Embryonic facial prominence (tissue), 1 donor: ENCODE results near the gene ULK4.
"Not testable (repeated sequence)": the region's sequence is repeated elsewhere in the genome, so short reads cannot be mapped to it uniquely, and the experiment has no call there.

Experiments used
- DNase-seq: peaks from one replicate; pipeline ENCODE4 v3.0.0-alpha.2; 2016; ENCODE audit errors: extremely low spot score

Gene ULK4

GRCh38 chr3:41503998-41504623 lies 457.8 kb downstream of the ULK4 start:
- DNase-seq, result no peak

- DNase-seq, result no peak
Observed at GRCh38 chr3:41502481-41502880, 459.4 kb downstream of the ULK4 start.

GRCh38 chr3:41502023-41502422 lies 459.9 kb downstream of the ULK4 start:
- no peak for DNase-seq

GRCh38 chr3:41498847-41499246 lies 463.1 kb downstream of the ULK4 start:
- DNase-seq, result no peak

- DNase-seq, result no peak
Observed at GRCh38 chr3:41490360-41490759, 471.5 kb downstream of the ULK4 start.

GRCh38 chr3:41489231-41489630 lies 472.7 kb downstream of the ULK4 start:
- DNase-seq, result no peak

GRCh38 chr3:41488501-41488900 lies 473.4 kb downstream of the ULK4 start:
- DNase-seq, result no peak

GRCh38 chr3:41485484-41485883 lies 476.4 kb downstream of the ULK4 start:
- DNase-seq, result no peak

GRCh38 chr3:41482134-41482533 lies 479.8 kb downstream of the ULK4 start:
- DNase-seq, result no peak

GRCh38 chr3:41478278-41478677 lies 483.6 kb downstream of the ULK4 start:
- no peak for DNase-seq

GRCh38 chr3:41477399-41478014 lies 484.4 kb downstream of the ULK4 start:
- DNase-seq, result no peak

- no peak for DNase-seq
Observed at GRCh38 chr3:41469083-41469482, 492.8 kb downstream of the ULK4 start.

- no peak for DNase-seq
Observed at GRCh38 chr3:41467481-41467880, 494.4 kb downstream of the ULK4 start.

- no peak for DNase-seq
Observed at GRCh38 chr3:41464858-41465257, 497.0 kb downstream of the ULK4 start.

- no peak for DNase-seq
Observed at GRCh38 chr3:41464401-41464800, 497.5 kb downstream of the ULK4 start.

- DNase-seq, result no peak
Observed at GRCh38 chr3:41462103-41462691, 499.7 kb downstream of the ULK4 start.

GRCh38 chr3:41460736-41461135 lies 501.2 kb downstream of the ULK4 start:
- DNase-seq, result no peak

GRCh38 chr3:41457176-41457575 lies 504.7 kb downstream of the ULK4 start:
- DNase-seq, result no peak

- no peak for DNase-seq
Observed at GRCh38 chr3:41456162-41456561, 505.7 kb downstream of the ULK4 start.

GRCh38 chr3:41453618-41454017 lies 508.3 kb downstream of the ULK4 start:
- not testable (repeated sequence) for DNase-seq

- DNase-seq, result no peak
Observed at GRCh38 chr3:41450416-41451231, 511.3 kb downstream of the ULK4 start.

- DNase-seq, result no peak
Observed at GRCh38 chr3:41448396-41448795, 513.5 kb downstream of the ULK4 start.

- DNase-seq, result no peak
Observed at GRCh38 chr3:41447701-41448100, 514.2 kb downstream of the ULK4 start.
